ENCODE results near the gene FZD4.

- peak in 3 of 4 experiments; percentile 41 to 52 (median 49) for TF ChIP-seq CTCF (IDR thresholded peaks at IDR 0.05)
- TF ChIP-seq POLR2A (IDR thresholded peaks at IDR 0.05) = no peak
- TF ChIP-seq POLR2AphosphoS5 (IDR thresholded peaks at IDR 0.05) = no peak
Measured at GRCh38 chr11:86978756-86979608, 23.8 kb upstream of the FZD4 start.

Measured in prostate gland (tissue), 2 donors.